HUDEP-2 (cell line): Measurements from ENCODE around the gene UNC5CL.
"Not testable (repeated sequence)": the region's sequence is repeated elsewhere in the genome, so short reads cannot be mapped to it uniquely, and the experiment has no call there.

Experiments
- DNase-seq, 76 experiments: peaks; one replicate each; lab custom pipeline; 2025; ENCODE audit not compliant: unreplicated experiment in 76 of 76; lab: John Stamatoyannopoulos, UW

UNC5CL gene

DNA sequence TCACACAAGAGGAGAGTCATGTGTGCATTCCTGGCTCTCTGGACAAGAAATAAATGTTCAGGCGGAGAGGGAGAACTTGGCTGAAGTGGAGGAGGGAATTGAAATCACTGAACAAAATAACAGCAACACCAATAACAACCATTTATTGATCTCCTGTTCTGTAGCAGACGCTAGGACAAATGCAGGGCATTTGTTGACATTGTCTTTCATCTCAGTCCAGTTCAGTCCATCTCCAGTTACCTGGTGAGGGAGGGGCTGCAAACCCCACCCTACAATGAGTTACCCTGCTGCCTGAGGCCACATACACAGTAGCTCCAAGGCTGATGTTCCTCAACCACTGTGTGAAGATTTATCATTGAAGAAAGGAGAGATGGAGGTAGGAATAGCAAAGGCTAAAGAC lies 27.3 kb downstream of the UNC5CL start:
- no peak for DNase-seq

GRCh38 chr6:41009669-41010068 lies 29.4 kb downstream of the UNC5CL start:
- no peak for DNase-seq

- no peak for DNase-seq
Measured at GRCh38 chr6:41008011-41008410, 31.0 kb downstream of the UNC5CL start.

DNA sequence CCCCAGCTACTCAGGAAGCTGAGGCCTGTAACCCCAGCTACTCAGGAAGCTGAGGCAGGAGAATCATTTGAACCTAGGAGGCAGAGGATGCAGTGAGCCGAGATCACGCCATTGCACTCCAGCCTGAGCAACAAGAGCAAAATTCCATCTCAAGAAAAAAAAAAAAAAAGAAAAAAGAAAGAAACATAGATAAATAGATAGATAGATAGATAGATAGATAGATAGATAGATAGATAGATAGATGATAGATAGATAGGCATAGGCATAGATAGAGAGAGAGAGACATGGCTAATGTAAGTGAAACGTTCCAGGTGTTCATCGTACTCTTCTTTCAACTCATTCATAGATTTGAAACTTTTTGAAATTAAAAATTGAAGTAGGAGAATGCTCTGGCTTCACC lies 32.0 kb downstream of the UNC5CL start:
- DNase-seq, result not testable (repeated sequence)

- DNase-seq, result peak in 70 of 76 experiments; percentile 17 to 85 (median 61)
Measured at GRCh38 chr6:41006217-41006616, 32.8 kb downstream of the UNC5CL start.

DNA sequence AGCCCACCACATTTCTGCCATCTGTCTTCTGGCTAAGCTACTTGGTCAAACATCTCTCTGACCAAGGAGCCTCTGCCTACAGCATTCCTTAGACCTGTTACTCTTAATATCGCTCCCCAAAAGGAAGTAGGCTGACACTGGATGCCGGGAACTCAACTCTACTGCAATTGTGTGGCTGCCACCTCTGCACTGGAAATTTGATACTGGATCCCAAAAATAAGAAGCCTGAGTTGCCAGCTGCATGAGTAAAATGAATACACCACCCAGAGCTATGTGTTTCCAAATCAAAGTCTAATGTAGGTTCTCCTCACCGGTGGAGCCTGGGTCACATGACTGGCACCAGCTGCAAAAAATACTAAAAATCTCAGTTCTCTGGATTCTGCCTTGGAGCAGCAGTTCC lies 36.9 kb downstream of the UNC5CL start:
- DNase-seq, result no peak

- no peak for DNase-seq
Measured at GRCh38 chr6:41000248-41000647, 38.8 kb downstream of the UNC5CL start.

DNA sequence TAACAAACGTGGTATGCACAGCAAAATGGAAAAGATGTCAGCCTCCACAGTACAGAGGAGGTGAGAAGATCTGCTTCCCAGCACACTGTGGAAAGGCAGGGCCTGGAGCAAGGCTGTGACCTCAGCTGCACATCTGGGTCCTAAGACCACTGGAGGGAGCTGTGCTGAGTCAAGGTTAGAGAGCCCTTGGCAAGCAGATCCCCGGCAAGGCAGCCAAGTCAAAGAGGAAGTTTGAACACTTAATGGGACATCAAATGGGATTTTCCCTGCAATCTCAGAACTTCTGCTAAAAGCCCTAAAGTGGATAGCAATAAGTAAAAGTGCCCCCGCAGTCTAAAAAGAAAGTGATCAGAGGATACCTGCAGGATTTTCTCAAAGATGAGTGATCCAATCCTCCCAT lies 39.5 kb downstream of the UNC5CL start:
- peak in 59 of 76 experiments; percentile 17 to 75 (median 51) for DNase-seq

GRCh38 chr6:40998661-40999060 lies 40.4 kb downstream of the UNC5CL start:
- no peak for DNase-seq

DNA sequence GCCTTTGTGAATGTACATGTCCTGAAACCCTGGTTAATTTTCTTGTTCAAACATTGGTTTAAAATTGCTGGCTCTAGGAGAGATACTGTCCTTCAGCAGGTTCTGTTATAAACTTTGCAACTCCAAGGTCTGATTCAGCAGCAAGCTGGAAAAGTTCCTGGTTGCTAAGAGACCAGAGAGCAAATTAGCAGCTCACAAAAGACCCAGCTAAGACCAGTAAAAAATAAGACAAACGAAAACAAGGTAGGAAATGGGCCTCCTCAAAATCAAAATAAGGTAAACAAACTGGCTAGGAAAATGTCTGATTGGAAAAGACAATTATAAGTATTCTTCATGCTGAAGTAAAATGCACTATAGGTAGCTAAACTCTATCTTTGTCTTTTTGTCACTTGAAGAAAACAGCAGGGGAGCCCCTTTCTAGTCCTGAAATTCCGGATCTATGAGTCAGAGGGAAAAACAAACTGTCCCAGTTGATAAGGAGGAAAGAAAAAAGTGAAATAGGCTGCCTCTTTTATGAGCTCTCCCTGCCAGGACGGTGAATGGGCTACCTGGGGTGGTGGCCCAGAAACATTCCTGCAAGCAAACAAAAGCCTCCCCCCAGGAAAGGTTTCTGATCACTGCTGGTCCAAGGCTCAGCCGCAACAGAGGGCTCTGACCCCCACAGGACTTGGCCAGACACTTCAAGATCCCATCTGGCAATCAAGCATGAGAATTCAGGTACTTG lies 41.6 kb downstream of the UNC5CL start:
- no peak for DNase-seq

- no peak for DNase-seq
Measured at GRCh38 chr6:40996591-40997233, 42.3 kb downstream of the UNC5CL start.

DNA sequence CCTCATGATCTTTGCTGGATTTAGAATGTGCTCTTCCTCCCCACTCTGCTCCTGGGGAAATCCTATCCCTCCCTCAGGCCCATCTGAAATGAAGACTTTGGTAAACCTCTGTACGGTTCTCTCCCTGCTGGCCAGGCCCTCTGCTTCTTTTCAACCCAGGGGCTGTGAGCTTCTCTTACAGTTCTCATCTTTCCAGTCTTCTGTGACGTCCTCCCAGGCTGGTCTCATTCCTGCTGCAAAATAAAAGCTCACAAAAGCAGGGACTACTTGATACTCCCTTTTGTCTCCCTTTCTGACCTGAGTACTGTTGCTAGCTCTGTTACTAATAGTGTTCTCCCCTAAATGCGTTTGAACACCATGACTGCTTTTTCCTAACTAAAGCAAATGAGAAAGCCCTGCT lies 46.3 kb downstream of the UNC5CL start:
- DNase-seq, result no peak

- DNase-seq, result no peak
Measured at GRCh38 chr6:40990301-40990700, 48.7 kb downstream of the UNC5CL start.

- no peak for DNase-seq
Measured at GRCh38 chr6:40989204-40990169, 49.5 kb downstream of the UNC5CL start.

DNA sequence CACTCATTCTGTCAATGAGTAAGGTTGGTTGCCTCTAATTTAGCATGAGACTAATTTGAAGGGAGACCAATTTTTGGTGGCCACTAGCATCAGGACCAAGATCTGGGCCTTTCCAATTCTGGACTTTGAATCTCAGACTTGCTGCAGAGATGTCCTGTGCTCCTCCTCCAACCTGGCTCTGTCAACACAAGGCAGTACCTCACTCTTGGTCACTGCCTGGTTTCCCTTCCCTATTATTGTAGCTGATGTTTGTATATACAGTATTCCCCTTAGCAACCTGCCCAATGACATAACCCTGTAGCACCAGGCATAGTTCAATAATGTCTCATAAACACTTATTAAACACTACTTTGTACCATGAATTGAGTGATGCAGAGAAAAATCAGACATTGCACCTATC lies 50.4 kb downstream of the UNC5CL start:
- DNase-seq, result no peak

DNA sequence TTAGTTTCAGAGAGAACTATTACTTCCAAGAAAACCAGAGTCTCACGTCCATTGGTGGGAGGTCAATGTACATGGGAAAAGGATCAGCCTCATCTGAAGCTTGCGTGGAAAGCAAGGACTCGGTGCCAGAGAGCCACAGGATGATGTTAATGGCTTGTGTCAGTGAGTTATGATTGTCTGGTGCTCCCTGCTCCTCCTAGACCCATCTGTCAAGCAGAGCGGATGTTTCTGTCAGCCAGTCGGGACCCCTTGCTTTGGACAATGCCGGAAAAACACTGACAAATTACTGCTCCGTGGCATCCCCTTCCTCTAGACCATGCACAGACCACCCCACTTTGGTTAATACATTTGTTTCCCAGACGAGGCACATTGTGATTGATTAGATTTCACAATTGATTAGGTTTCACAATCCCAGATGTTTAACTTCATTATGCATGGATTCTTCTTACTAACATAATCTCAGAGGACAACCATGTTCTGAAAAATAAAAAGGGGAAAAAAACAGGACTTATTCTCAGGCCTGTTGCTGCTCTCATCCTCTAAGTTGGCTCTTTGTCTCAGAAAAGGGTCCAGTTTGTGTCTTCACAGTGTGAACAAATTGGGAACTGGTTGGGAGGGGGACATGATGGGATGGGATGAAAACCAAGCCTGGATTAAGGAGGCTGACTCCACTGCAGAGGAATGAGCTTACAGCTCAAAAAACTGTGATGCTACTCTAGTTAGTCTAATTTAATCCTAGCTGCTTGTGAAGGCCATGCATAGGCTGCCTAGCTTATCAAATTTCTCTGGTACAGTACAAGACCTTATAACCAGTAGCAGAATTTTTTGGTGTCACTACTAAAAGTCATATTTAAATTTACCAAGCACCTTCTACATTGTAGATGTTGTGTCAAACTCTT lies 51.9 kb downstream of the UNC5CL start:
- DNase-seq, result no peak

GRCh38 chr6:40986364-40986763 lies 52.7 kb downstream of the UNC5CL start:
- no peak for DNase-seq

GRCh38 chr6:40983752-40984151 lies 55.3 kb downstream of the UNC5CL start:
- DNase-seq, result no peak

DNA sequence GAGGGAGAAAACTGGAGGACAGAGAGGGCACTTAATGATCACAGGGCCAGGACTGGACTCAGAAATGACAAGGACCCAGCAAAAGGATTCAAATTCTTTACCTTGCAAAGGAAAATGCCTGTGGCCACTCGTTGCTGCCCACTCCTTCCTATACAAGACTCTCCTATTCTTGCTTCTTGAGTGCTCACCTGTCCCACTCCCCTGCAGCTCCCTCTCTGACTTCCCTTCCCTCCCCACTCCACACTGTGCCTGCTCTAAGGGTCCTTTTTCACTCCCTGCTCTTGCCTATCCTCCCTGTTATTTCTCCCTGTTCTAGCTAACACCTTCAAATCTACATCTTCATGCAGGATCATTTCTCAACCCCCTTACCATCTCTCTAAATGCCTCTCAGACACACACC lies 56.1 kb downstream of the UNC5CL start:
- DNase-seq, result no peak

DNA sequence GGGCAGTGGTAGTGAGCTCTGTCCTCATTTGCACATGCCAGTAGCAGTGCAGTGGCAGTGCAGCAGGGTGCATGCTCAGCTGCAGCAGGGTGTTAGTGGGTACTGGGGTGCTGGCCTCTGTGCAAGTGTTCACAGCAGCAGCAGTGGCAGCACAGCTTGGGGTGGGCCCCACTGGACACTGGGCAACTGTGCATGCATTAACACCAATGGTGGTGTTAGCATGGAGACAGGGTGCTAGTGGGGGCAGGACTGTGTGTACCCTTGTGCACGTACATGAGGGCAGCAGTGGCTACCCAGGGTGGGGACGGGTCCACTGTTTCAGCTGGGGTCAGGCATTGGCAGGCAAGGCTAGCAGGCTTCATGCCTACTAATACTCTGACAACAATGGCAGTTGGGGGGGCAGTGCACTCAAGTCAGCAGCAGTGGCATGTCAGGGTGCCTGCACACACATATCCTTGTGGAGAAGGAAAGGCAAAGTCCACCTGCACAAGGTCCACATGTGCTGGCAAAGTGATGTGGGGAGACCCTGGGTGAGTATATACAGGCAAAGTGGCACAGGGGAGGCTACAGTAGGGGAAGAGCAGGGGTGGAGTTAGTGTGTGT lies 60.2 kb downstream of the UNC5CL start:
- DNase-seq, result no peak
